Uterus (tissue), 2 donors: Measurements from ENCODE around the gene RAB40C.

Source experiments
- CTCF ChIP-seq, 4 experiments: fragments of 200-600 bp in 2 of 4; fragments of 450-650 bp in 2 of 4; sonication (generic) in 2 of 4; IDR thresholded peaks; one replicate each; pipeline ENCODE4 v1.5.1; 2016 to 2019; ENCODE audit warnings: antibody characterized with exemption in 4 of 4, mild to moderate bottlenecking in 2 of 4, moderate library complexity in 1 of 4
- POLR2A ChIP-seq, 2 donors: fragments of 450-650 bp; IDR thresholded peaks; one replicate each; pipeline ENCODE4 v1.6.1; 2016; ENCODE audit warnings: antibody characterized with exemption in 2 of 2, mild to moderate bottlenecking in 1 of 2, moderate library complexity in 1 of 2

GRCh38 chr16:580141-580945 is 9.5 kb upstream of the RAB40C start:
- no peak for TF ChIP-seq CTCF (IDR thresholded peaks at IDR 0.05)
- no peak for TF ChIP-seq POLR2A (IDR thresholded peaks at IDR 0.05)
